ENCODE data around the gene PSMB8. TPM values are rescaled to one million over a fixed set of nuclear protein-coding genes. Genes with fewer than 3 reads are reported as not detected.

PSMB8 gene
- total RNA-seq, 1 experiment from 2014 or later = 0.96 TPM

DNA sequence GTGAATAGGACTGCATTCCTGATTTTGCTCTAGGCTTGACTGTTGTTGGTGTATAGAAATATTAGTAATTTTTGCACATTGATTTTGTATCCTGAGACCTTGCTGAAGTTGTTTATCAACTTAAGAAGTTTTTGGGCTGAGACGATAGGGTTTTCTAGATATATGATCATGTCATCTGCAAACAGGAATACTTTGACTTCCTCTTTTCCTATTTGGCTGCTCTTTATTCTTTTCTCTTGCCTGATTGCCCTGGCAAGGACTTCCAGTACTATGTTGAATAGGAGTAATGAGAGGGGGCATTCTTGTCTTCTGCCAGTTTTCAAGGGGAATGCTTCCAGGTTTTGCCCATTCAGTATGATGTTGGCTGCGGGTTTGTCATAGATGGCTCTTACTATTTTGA lies 40.4 kb downstream of the PSMB8 start:
- Histone ChIP-seq H2AFZ (ENCODE audit: low read depth, low read length, poor library complexity, severe bottlenecking) (no peak overlapping the region), H3K27ac (ENCODE audit: low read depth, low read length) (no peak overlapping the region), H3K4me1 (ENCODE audit: control insufficient read depth in 1 of 2, insufficient read depth in 2 of 2, low read length in 2 of 2) (no peaks in the 10 kb centered on the region), H3K9ac (ENCODE audit: low read length) (no peak overlapping the region), H3K4me2 (ENCODE audit: low read length) (no peak overlapping the region), H3K36me3 (ENCODE audit: control insufficient read depth in 1 of 2, insufficient read depth in 2 of 2, low read length in 2 of 2) (no peaks in the 10 kb centered on the region), H4K20me1 (ENCODE audit: insufficient read depth) (no peaks in the 10 kb centered on the region), H3K4me3 (replicated peaks in 1 of 2; ENCODE audit: low read depth in 1 of 2, low read length in 2 of 2) (no peak overlapping the region), H3K79me2 (ENCODE audit: insufficient read depth, low read length) (no peaks in the 10 kb centered on the region), H3K9me2 (ENCODE audit: insufficient read depth) (no peaks in the 10 kb centered on the region), H3K27me3 (ENCODE audit: insufficient read depth, low read length) (peaks cover 71% of the 10 kb centered on the region), H3K9me3 (ENCODE audit: control insufficient read depth in 1 of 2, insufficient read depth in 1 of 2, low read depth in 1 of 2, low read length in 2 of 2) (no peaks in the 10 kb centered on the region)
- POLR2A ChIA-PET = no interaction called here
- ATAC-seq (no peak), DNase-seq (ENCODE audit: low read depth, low spot score) (no peak)
- no TSS peak for BruUV-seq (replicated peaks)
- intact Hi-C loops (cut with micrococcal nuclease) = no loop called here
- RAD21 ChIA-PET (ENCODE audit: low non-redundant PET in 1 of 2, low total read pairs in 2 of 2, uncharacterized antibody in 2 of 2, unreplicated experiment in 2 of 2) = no interaction called here
- CTCF ChIA-PET = interaction anchor here (1.6 kb wide), 1 partner anchor 65 kb away, joined by 5 read pairs; no protein-coding TSS in a partner anchor
- no peak for TF ChIP-seq FOSL1 (IDR thresholded peaks at IDR 0.05; ENCODE audit: low read depth)
- no peak for TF ChIP-seq POLR2AphosphoS5 (IDR thresholded peaks at IDR 0.05; ENCODE audit: low read depth, low read length)
- TF ChIP-seq, protein P1, sequence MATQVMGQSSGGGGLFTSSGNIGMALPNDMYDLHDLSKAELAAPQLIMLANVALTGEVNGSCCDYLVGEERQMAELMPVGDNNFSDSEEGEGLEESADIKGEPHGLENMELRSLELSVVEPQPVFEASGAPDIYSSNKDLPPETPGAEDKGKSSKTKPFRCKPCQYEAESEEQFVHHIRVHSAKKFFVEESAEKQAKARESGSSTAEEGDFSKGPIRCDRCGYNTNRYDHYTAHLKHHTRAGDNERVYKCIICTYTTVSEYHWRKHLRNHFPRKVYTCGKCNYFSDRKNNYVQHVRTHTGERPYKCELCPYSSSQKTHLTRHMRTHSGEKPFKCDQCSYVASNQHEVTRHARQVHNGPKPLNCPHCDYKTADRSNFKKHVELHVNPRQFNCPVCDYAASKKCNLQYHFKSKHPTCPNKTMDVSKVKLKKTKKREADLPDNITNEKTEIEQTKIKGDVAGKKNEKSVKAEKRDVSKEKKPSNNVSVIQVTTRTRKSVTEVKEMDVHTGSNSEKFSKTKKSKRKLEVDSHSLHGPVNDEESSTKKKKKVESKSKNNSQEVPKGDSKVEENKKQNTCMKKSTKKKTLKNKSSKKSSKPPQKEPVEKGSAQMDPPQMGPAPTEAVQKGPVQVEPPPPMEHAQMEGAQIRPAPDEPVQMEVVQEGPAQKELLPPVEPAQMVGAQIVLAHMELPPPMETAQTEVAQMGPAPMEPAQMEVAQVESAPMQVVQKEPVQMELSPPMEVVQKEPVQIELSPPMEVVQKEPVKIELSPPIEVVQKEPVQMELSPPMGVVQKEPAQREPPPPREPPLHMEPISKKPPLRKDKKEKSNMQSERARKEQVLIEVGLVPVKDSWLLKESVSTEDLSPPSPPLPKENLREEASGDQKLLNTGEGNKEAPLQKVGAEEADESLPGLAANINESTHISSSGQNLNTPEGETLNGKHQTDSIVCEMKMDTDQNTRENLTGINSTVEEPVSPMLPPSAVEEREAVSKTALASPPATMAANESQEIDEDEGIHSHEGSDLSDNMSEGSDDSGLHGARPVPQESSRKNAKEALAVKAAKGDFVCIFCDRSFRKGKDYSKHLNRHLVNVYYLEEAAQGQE (IDR thresholded peaks at IDR 0.05; ENCODE audit: low read depth) = no peak
- TF ChIP-seq, protein P2, sequence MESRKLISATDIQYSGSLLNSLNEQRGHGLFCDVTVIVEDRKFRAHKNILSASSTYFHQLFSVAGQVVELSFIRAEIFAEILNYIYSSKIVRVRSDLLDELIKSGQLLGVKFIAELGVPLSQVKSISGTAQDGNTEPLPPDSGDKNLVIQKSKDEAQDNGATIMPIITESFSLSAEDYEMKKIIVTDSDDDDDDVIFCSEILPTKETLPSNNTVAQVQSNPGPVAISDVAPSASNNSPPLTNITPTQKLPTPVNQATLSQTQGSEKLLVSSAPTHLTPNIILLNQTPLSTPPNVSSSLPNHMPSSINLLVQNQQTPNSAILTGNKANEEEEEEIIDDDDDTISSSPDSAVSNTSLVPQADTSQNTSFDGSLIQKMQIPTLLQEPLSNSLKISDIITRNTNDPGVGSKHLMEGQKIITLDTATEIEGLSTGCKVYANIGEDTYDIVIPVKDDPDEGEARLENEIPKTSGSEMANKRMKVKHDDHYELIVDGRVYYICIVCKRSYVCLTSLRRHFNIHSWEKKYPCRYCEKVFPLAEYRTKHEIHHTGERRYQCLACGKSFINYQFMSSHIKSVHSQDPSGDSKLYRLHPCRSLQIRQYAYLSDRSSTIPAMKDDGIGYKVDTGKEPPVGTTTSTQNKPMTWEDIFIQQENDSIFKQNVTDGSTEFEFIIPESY (IDR thresholded peaks at IDR 0.05; ENCODE audit: extremely low read depth, insufficient replicate concordance, low read length) = no peak
- TF ChIP-seq, protein P3, sequence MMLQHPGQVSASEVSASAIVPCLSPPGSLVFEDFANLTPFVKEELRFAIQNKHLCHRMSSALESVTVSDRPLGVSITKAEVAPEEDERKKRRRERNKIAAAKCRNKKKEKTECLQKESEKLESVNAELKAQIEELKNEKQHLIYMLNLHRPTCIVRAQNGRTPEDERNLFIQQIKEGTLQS (IDR thresholded peaks at IDR 0.05) = no peak
- no peak for TF ChIP-seq EZH2phosphoT487 (IDR thresholded peaks at IDR 0.05; ENCODE audit: borderline replicate concordance)
- no peak for TF ChIP-seq SIN3A (IDR thresholded peaks at IDR 0.05; ENCODE audit: low read depth)
- no peak for TF ChIP-seq ELF1 (IDR thresholded peaks at IDR 0.05; ENCODE audit: borderline replicate concordance, low read depth)
- no peak for TF ChIP-seq YY1 (IDR thresholded peaks at IDR 0.05; ENCODE audit: extremely low read depth, insufficient replicate concordance, low read depth, low read length)
- TF ChIP-seq SRF (IDR thresholded peaks at IDR 0.05; ENCODE audit: low read depth) = no peak
- TF ChIP-seq, protein P4, sequence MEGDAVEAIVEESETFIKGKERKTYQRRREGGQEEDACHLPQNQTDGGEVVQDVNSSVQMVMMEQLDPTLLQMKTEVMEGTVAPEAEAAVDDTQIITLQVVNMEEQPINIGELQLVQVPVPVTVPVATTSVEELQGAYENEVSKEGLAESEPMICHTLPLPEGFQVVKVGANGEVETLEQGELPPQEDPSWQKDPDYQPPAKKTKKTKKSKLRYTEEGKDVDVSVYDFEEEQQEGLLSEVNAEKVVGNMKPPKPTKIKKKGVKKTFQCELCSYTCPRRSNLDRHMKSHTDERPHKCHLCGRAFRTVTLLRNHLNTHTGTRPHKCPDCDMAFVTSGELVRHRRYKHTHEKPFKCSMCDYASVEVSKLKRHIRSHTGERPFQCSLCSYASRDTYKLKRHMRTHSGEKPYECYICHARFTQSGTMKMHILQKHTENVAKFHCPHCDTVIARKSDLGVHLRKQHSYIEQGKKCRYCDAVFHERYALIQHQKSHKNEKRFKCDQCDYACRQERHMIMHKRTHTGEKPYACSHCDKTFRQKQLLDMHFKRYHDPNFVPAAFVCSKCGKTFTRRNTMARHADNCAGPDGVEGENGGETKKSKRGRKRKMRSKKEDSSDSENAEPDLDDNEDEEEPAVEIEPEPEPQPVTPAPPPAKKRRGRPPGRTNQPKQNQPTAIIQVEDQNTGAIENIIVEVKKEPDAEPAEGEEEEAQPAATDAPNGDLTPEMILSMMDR (IDR thresholded peaks at IDR 0.05 in 2 of 3, conservative IDR thresholded peaks at IDR 0.05 in 1 of 3; ENCODE audit: borderline replicate concordance in 1 of 3, insufficient read depth in 1 of 3, low read depth in 2 of 3, low read length in 2 of 3) = no peak
- TF ChIP-seq TCF7L2 (IDR thresholded peaks at IDR 0.05; ENCODE audit: borderline replicate concordance, extremely low read depth, insufficient read depth, insufficient read length) = no peak
- TF ChIP-seq EZH2 (IDR thresholded peaks at IDR 0.05) = no peak
- TF ChIP-seq CBX3 (IDR thresholded peaks at IDR 0.05; ENCODE audit: low read depth) = no peak
- no peak for TF ChIP-seq RAD21 (IDR thresholded peaks at IDR 0.05; ENCODE audit: low read depth)
- no peak for TF ChIP-seq ZFX (IDR thresholded peaks at IDR 0.05)
- TF ChIP-seq ZNF274 (IDR thresholded peaks at IDR 0.05; ENCODE audit: low read depth, low read length) = no peak
- no peak for TF ChIP-seq POLR2A (IDR thresholded peaks at IDR 0.05; ENCODE audit: borderline replicate concordance, extremely low read depth, insufficient read depth, insufficient read length)
- TF ChIP-seq, protein P5, sequence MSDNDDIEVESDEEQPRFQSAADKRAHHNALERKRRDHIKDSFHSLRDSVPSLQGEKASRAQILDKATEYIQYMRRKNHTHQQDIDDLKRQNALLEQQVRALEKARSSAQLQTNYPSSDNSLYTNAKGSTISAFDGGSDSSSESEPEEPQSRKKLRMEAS (IDR thresholded peaks at IDR 0.05) = no peak
- TF ChIP-seq JUND (IDR thresholded peaks at IDR 0.05) = no peak

Data from HCT116 (cell line).